Kidney glomerular epithelial cell (primary cell): ENCODE measurements around the gene EEF1AKMT2.
"Not testable (repeated sequence)": the region's sequence is repeated elsewhere in the genome, so short reads cannot be mapped to it uniquely, and the experiment has no call there.

Experiments used
- DNase-seq: peaks from one replicate; lab custom pipeline; 2025; lab: John Stamatoyannopoulos, UW

The EEF1AKMT2 gene

GRCh38 chr10:124755581-124755980 lies 36.1 kb downstream of the EEF1AKMT2 start:
- DNase-seq: no peak

- no peak for DNase-seq
Observed at GRCh38 chr10:124754227-124754626, 37.5 kb downstream of the EEF1AKMT2 start.

GRCh38 chr10:124748953-124749645 lies 42.6 kb downstream of the EEF1AKMT2 start:
- no peak for DNase-seq

GRCh38 chr10:124748166-124748565 lies 43.5 kb downstream of the EEF1AKMT2 start:
- no peak for DNase-seq

GRCh38 chr10:124747745-124748144 lies 43.9 kb downstream of the EEF1AKMT2 start:
- no peak for DNase-seq

GRCh38 chr10:124746992-124747391 lies 44.7 kb downstream of the EEF1AKMT2 start:
- DNase-seq: no peak

GRCh38 chr10:124746447-124746846 lies 45.2 kb downstream of the EEF1AKMT2 start:
- DNase-seq: not testable (repeated sequence)

GRCh38 chr10:124745673-124746072 lies 46.0 kb downstream of the EEF1AKMT2 start:
- DNase-seq: peak; percentile 12

- DNase-seq: no peak
Observed at GRCh38 chr10:124745252-124745651, 46.4 kb downstream of the EEF1AKMT2 start.

- DNase-seq: peak; percentile 79
Observed at GRCh38 chr10:124744102-124745050, 47.3 kb downstream of the EEF1AKMT2 start, which contains the start of gene FAM53B. FAM53B (minus strand) TSS chr10:124744378; CDS start chr10:124706713, 37,665 bp downstream.

- DNase-seq: no peak
Observed at GRCh38 chr10:124743191-124744101, 48.2 kb downstream of the EEF1AKMT2 start.

- no peak for DNase-seq
Observed at GRCh38 chr10:124742413-124743190, 49.1 kb downstream of the EEF1AKMT2 start.

- no peak for DNase-seq
Observed at GRCh38 chr10:124741922-124742412, 49.7 kb downstream of the EEF1AKMT2 start.

GRCh38 chr10:124741281-124741921 lies 50.3 kb downstream of the EEF1AKMT2 start:
- DNase-seq: peak; percentile 76

- no peak for DNase-seq
Observed at GRCh38 chr10:124740369-124741280, 51.1 kb downstream of the EEF1AKMT2 start.

GRCh38 chr10:124739986-124740368 lies 51.7 kb downstream of the EEF1AKMT2 start:
- no peak for DNase-seq

- no peak for DNase-seq
Observed at GRCh38 chr10:124739119-124739921, 52.4 kb downstream of the EEF1AKMT2 start.

GRCh38 chr10:124738441-124738840 lies 53.2 kb downstream of the EEF1AKMT2 start:
- DNase-seq: no peak
